HG03439 (cell line): ENCODE measurements around the gene THADA.
"Not testable (repeated sequence)": the region's sequence is repeated elsewhere in the genome, so short reads cannot be mapped to it uniquely, and the experiment has no call there.

Experiments used
- ATAC-seq: cut with Tn5 transposase; IDR thresholded peaks from one replicate; pipeline ENCODE4 v1.9.1; 2021; ENCODE audit warnings: mild to moderate bottlenecking, moderate library complexity; ENCODE audit not compliant: unreplicated experiment

The THADA gene

GRCh38 chr2:43391201-43391877 is 204.5 kb downstream of the THADA start:
- no peak for ATAC-seq

GRCh38 chr2:43389581-43390466 is 206.0 kb downstream of the THADA start:
- ATAC-seq: no peak

DNA sequence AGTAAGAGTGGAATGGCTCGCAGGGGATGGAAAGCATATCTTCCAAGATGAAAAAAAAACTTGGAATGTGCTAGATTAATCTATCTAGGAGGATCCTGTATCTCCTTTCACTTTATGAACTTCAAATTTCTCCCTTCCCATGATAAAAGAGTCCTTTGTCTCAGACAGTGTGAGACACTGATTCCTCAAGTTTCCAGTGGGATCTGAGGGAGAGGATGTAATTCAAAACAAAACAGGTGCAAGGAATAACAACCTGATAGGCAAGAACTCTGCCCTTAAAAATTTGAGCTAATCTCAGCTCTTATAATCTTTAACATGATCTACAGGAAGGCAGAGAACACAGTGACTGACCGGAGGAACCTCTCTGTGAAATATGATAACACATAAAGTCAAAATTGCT is 207.5 kb downstream of the THADA start:
- no peak for ATAC-seq

- ATAC-seq: peak; percentile 79
Observed at GRCh38 chr2:43387092-43388062, 208.5 kb downstream of the THADA start.

- not testable (repeated sequence) for ATAC-seq
Observed at GRCh38 chr2:43386679-43387078, 209.2 kb downstream of the THADA start.

DNA sequence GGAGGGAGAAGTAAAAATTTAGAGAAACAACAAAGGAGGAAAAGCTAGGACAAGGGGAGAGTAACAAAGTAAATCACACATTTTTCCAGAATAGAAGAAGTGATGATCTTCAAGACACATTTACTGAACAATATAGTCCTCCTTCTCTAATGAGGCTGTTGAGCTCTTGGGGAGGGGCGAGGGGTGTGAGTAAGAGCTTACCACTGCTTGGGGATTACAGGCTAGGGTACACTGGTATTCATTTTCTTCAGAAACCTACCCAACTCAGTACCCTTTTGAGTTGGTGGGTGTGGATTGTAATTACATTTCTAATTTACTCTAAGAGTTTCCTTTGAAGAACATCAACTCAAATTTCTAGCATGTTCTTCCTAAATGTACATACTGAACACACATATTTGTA is 211.7 kb downstream of the THADA start:
- ATAC-seq: no peak

GRCh38 chr2:43383533-43383932 is 212.3 kb downstream of the THADA start:
- ATAC-seq: no peak

DNA sequence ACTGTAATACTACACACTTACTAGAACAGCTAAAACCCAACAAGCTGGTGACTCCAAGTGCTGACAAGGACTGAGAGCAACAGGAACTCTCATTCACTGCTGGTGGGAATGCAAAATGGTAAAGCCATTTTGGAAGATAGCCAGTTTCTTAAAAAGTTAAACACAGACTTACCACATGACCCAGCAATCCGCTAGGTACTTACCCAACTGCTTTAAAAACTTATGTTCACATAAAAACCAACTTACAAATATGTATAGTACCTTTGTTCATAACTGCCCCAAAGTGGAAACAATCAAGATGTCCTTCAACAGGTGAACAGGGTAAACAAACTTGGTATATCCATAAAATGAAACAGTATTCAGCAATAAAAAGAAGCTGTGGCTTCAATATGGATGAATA is 216.3 kb downstream of the THADA start:
- no peak for ATAC-seq

DNA sequence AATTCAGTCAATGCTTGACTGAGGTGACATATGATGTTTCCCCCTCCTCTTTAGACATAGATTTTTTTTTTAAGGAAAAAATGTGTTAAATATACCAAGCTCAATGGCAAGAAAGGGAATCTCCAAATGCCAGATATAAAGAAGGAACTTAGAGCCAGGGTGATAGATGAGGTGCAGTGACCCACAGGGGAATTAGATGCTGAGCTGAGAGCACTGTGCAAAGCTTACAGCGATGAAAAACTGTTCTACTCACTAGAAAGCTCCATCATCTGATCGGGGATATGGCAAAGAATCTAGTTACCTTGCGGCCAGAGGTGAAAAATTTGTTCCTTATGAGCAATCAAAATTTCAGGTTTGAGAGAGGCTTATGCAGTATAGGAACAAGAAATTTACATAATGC is 218.5 kb downstream of the THADA start:
- no peak for ATAC-seq

DNA sequence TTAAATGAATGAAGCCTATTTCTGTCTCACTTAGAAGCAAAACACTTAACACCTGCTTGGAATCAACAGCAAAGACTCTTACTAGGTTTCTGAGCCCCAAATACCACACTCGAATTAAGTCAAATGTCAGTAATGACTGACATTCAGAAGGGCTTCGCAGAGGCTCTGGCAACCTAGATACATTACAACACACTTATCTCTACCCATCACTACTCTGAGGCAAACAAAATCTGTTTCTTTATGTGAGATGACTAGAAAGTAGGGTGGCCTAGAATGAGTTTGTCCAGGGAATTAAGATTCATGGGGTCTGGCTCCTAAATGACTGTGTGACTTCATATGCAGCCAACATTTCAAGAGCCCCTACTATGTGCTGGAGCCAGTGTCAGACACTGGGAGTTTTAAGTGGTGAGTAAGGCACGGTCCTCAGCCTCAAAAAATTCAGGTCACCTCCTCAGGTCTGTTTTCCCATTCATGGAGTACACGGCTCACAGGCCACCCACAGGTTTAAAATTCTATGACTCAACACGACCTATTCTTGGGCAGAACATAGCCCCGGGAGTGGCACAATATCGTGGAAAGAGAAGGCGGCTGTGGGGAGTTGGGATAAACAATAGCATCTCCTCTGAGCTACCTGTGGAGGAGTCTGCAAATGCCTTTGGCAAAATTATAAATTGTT is 219.2 kb downstream of the THADA start:
- ATAC-seq: no peak

- no peak for ATAC-seq
Observed at GRCh38 chr2:43375746-43376522, 219.9 kb downstream of the THADA start.

GRCh38 chr2:43372416-43373081 is 223.3 kb downstream of the THADA start:
- no peak for ATAC-seq

DNA sequence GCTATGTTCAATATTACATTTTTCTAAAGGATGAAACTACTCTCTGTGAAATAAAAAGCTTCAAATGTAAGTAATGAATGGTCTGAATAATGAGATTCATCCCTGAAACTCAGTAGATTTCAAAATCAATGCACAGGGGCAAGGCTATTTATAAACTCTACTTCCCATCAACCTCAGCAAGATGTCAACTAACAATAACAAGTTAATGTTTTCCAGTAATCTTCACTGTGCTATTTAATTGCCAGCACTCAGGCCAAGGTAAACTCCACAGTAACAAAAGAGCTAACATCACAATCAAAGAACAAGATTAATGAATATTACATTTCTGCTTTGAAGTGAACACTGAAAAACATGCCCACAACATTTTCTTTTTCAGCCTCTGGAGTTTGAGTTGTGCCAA is 225.1 kb downstream of the THADA start:
- ATAC-seq: no peak

DNA sequence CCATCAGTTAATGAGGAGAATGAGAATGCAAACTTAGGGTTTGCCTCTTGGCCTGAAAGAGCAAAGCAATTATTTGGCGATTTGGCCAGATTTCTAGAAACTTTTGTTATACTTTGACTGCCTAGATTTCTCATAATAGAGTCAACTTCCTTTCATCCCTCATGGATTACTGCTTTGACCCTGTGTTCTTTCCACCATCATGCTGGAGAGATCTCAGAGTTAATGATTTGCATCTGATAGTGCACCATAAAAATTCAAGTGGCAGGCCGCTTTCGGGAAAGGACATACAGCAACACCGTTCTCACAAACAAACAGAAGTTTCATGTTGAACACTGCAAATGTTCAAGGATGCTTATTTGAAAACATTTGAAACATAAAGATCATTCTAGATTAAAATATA is 225.7 kb downstream of the THADA start:
- ATAC-seq: no peak

DNA sequence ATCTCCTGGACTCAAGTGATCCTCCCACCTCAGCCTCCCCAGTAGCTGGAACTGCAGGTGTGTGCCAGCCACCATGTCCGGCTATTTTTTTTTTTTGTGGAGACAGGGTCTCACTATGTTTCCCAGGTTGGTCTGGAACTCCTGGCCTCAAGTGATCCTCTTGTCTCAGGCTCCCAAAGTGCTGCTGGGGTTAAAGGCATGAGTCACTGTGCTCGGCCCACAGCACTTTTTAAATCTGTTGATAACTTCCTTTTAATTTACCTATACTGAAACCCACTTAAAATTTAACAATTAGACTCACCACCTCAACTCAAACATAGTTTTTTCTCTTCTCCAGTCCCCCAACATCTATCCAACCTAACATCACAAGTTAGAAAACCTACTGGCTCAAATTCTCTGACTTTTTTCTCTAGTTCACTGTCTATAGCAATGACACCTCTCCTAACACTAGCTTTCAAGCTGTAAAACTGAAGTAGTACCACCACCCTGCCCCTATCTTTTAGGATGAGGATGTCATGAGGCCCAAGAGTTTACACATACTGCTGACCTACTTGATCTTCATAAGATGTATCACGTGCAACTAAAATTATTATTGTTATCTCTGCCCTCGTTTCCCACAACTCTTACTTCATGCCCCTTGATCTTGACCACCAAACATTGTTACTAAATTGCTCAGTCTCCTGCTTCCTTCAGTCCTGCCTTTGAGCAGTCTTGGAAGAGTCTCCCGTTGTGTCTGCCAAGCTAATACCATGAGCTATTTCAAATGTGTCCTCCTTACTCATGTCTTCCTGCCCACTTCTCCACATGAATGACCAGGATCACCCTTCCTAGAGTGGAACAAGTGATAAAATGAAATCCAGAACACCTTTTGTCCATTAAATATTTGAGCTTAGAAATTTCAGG is 227.1 kb downstream of the THADA start:
- ATAC-seq: no peak

DNA sequence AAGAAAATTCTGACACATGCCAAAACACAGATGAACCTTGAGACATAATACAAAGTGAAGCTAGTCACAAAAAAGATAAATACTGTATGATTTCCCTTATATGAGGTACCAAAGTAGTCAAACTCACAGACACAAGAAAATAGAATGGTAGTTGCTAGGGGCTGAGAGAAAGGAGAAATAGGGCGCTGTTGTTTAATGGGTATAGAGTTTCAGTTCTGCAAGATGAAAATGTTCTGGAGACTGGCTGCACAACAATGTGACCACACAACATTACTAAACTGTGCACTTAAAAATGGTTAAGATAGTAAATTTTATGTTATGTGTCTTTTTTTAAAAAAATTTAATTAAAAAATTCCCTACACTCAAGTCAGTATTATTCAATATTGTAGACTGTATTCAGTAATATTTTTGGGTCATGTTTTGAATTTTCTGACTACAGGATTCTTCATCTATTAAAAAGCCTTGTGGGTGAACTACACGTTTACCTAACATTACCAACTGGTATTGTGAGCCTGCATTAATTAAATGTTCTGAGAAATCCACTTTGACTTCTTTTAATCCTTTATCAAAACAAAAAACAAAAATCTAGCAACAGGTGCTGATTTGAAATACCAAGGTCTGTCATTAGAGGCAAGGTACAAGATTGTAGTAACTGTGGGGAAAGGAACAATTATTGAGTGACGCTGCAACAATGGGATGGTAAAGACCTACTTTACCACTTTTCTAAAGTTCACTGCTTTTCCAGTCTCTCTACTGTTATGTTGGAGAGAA is 228.6 kb downstream of the THADA start:
- ATAC-seq: no peak

GRCh38 chr2:43363120-43363519 is 232.7 kb downstream of the THADA start:
- ATAC-seq: no peak

DNA sequence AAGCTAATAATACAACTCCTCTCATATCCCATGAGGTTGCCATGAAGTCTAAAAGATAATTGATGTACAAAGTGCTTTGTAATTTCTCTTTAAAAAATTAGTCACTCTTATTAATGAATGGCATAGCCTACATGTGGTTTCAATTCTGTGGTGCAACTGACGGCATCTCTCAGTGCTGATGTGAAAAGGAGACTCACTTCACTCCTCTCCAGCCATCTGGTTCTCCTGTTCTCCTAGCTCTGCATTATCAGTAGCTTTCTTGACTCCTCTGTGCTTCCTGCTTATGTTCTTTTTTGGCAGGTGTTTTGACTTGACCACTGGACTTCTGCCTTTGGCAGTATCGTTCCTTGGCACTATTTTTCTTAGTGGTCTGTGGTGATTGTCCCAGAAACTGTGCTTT is 234.6 kb downstream of the THADA start:
- no peak for ATAC-seq
